ENCODE measurements around the gene RHBDF2.

DNA sequence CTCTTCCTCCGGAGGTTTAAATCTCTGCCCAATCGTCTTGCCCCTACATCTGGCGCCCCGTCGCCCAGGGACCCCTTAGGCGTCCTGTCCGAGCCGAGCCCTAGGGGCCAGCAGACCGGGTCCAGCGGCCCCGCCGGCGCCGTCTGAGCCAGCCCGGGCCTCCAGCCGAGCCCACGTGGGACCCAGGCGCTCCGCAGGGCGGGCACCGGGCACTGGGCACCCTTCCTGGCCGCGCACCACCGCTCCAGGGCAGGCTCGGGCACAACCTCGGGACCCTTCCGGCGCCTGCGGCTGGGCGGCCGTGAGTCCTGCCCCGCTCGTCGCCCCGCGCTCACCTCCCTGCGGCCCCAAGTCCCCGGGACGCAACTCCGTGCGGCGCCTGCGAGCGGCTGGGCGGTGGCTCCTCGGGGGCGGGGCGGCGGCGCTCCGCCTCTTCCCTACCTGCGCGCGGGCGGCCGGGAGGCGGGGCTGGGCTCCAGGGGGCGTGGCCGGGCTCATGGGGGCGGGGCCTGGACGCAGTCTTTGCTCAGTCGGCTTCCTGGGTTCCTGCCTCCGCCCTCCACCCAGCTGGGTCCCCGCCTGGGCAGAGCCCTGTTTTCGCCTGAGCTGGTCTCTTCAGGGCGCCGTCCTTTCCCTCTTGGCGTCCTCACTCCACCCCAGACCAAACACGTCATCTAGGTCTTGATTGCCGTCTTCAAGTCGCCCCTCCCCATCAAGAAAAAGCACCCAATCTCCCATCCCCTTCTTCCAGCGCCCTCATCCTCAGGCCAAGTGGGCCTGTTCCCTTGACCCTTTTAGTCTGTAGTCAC lies at the start of gene RHBDF2:
- TF ChIP-seq, protein P1, sequence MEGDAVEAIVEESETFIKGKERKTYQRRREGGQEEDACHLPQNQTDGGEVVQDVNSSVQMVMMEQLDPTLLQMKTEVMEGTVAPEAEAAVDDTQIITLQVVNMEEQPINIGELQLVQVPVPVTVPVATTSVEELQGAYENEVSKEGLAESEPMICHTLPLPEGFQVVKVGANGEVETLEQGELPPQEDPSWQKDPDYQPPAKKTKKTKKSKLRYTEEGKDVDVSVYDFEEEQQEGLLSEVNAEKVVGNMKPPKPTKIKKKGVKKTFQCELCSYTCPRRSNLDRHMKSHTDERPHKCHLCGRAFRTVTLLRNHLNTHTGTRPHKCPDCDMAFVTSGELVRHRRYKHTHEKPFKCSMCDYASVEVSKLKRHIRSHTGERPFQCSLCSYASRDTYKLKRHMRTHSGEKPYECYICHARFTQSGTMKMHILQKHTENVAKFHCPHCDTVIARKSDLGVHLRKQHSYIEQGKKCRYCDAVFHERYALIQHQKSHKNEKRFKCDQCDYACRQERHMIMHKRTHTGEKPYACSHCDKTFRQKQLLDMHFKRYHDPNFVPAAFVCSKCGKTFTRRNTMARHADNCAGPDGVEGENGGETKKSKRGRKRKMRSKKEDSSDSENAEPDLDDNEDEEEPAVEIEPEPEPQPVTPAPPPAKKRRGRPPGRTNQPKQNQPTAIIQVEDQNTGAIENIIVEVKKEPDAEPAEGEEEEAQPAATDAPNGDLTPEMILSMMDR (IDR thresholded peaks at IDR 0.05), result no peak
- no peak for TF ChIP-seq EZH2 (IDR thresholded peaks at IDR 0.05; ENCODE audit: borderline replicate concordance, insufficient read depth, low read depth, low read length, poor library complexity, severe bottlenecking)

Measured in B cell (primary cell).